Measurements from ENCODE around the gene YIF1B. TPM values are rescaled to one million over a fixed set of nuclear protein-coding genes. Genes with fewer than 3 reads are reported as not detected.
"Not testable (repeated sequence)": the region's sequence is repeated elsewhere in the genome, so short reads cannot be mapped to it uniquely, and the experiment has no call there.

The YIF1B gene
- polyA plus RNA-seq, 1 experiment = 44.9 TPM

GRCh38 chr19:38346837-38347236 is 31.1 kb upstream of the YIF1B start:
- ChIA-PET POLR2A (no interaction called here), CTCF (no interaction called here)
- peaks cover 10% of the 10 kb centered on the region for H3K27me3 ChIP-seq (ENCODE audit: control insufficient read depth, insufficient read depth, low read length)
- no peak for DNase-seq (ENCODE audit: low read depth, low spot score)
- TF ChIP-seq CTCF (IDR thresholded peaks at IDR 0.05; ENCODE audit: low read depth, low read length) = no peak
- no peak overlapping the region for H3K4me3 ChIP-seq (ENCODE audit: low read depth, low read length)
- H3K27ac ChIP-seq (ENCODE audit: low read depth, low read length) = no peak overlapping the region
- no peaks in the 10 kb centered on the region for H3K9me3 ChIP-seq (ENCODE audit: control insufficient read depth, insufficient read depth, low read length)

- Histone ChIP-seq H3K27ac (ENCODE audit: low read depth, low read length) (no peak overlapping the region), H3K27me3 (ENCODE audit: control insufficient read depth, insufficient read depth, low read length) (no peaks in the 10 kb centered on the region), H3K9me3 (ENCODE audit: control insufficient read depth, insufficient read depth, low read length) (no peaks in the 10 kb centered on the region; the same call in 1 of the 2 replicates), H3K4me3 (ENCODE audit: low read depth, low read length) (no peak overlapping the region)
- ChIA-PET POLR2A (interaction anchor here (0.5 kb wide), 1 partner anchor 178 kb away, joined by 4 read pairs; no protein-coding TSS in a partner anchor), CTCF (no interaction called here)
- TF ChIP-seq CTCF (IDR thresholded peaks at IDR 0.05; ENCODE audit: low read depth, low read length) = no peak
- DNase-seq (ENCODE audit: low read depth, low spot score) = no peak
Measured at GRCh38 chr19:38340927-38341326, 25.2 kb upstream of the YIF1B start.

GRCh38 chr19:38339011-38339410 is 23.3 kb upstream of the YIF1B start:
- H3K27me3 ChIP-seq (ENCODE audit: control insufficient read depth, insufficient read depth, low read length); H3K9me3 ChIP-seq (ENCODE audit: control insufficient read depth, insufficient read depth, low read length); H3K4me3 ChIP-seq (ENCODE audit: low read depth, low read length); H3K27ac ChIP-seq (ENCODE audit: low read depth, low read length); DNase-seq (ENCODE audit: low read depth, low spot score): not testable (repeated sequence)
- CTCF ChIA-PET = interaction anchor here (0.9 to 1.6 kb wide), 3 partner anchors 64 to 105 kb away, joined by 3 to 8 read pairs (median 3); partner anchors contain the start of gene FAM98C
- POLR2A ChIA-PET = interaction anchor here (0.7 kb wide), 1 partner anchor 35 kb away, joined by 3 read pairs; the partner anchor contains the start of gene PSMD8

GRCh38 chr19:38337360-38337653 is 21.6 kb upstream of the YIF1B start:
- no peak for DNase-seq (ENCODE audit: low read depth, low spot score)
- H3K9me3 ChIP-seq (ENCODE audit: control insufficient read depth, insufficient read depth, low read length) = no peaks in the 10 kb centered on the region; the same call in 1 of the 2 replicates
- POLR2A ChIA-PET = no interaction called here
- no peak overlapping the region for H3K27ac ChIP-seq (ENCODE audit: low read depth, low read length)
- CTCF ChIA-PET = interaction anchor here (0.7 to 1.0 kb wide), 2 partner anchors 93 to 104 kb away, joined by 3 read pairs; no protein-coding TSS in a partner anchor
- peak overlapping the region; percentile 94 for H3K4me3 ChIP-seq (ENCODE audit: low read depth, low read length)
- no peak for TF ChIP-seq CTCF (IDR thresholded peaks at IDR 0.05; ENCODE audit: low read depth, low read length)
- H3K27me3 ChIP-seq (ENCODE audit: control insufficient read depth, insufficient read depth, low read length) = no peaks in the 10 kb centered on the region

- ChIA-PET POLR2A (interaction anchor here (0.5 kb wide), 1 partner anchor 23 kb away, joined by 3 read pairs; no protein-coding TSS in a partner anchor), CTCF (interaction anchor here (0.7 to 6.7 kb wide), 12 partner anchors 17 to 434 kb away, joined by 3 to 123 read pairs (median 4); partner anchors contain the start of genes FAM98C, KCNK6 and PSMD8)
- no peak for TF ChIP-seq CTCF (IDR thresholded peaks at IDR 0.05; ENCODE audit: low read depth, low read length)
- Histone ChIP-seq H3K9me3 (ENCODE audit: control insufficient read depth, insufficient read depth, low read length) (no peaks in the 10 kb centered on the region; the same call in 1 of the 2 replicates), H3K27ac (ENCODE audit: low read depth, low read length) (peak overlapping the region; percentile 61), H3K4me3 (ENCODE audit: low read depth, low read length) (peak overlapping the region; percentile 94), H3K27me3 (ENCODE audit: control insufficient read depth, insufficient read depth, low read length) (no peaks in the 10 kb centered on the region)
- peak; percentile 67 for DNase-seq (ENCODE audit: low read depth, low spot score)
Measured at GRCh38 chr19:38336638-38337359, 21.1 kb upstream of the YIF1B start.

All from AG04450 (cell line).